ENCODE measurements around the gene EEF1AKMT4. TPM values are rescaled to one million over a fixed set of nuclear protein-coding genes. Genes with fewer than 3 reads are reported as not detected.

EEF1AKMT4 gene
- total RNA-seq: 16.6 and 19.6 TPM in 2 replicates

GRCh38 chr3:184249412-184250166 is at the start of gene EEF1AKMT4:
Gene EEF1AKMT4, plus strand, starts transcription at chr3:184249672. Its CDS starts 23 bp downstream, at chr3:184249695.

GRCh38 chr3:184229394-184230080 is 19.9 kb upstream of the EEF1AKMT4 start, which contains the start of gene VWA5B2:
Gene VWA5B2, plus strand, starts transcription at chr3:184229585. Its CDS starts 944 bp downstream, at chr3:184230529.

GRCh38 chr3:184248454-184249411 is 739 bp upstream of the EEF1AKMT4 start, which contains the start of gene ALG3:
Gene ALG3, minus strand, starts transcription at chr3:184248962. Its CDS starts 22 bp downstream, at chr3:184248940.

GRCh38 chr3:184261270-184261853 is 11.9 kb downstream of the EEF1AKMT4 start, which contains the start of gene CAMK2N2:
Gene CAMK2N2, minus strand, starts transcription at chr3:184261553. Its CDS starts 268 bp downstream, at chr3:184261285.

GRCh38 chr3:184275961-184276910 is 26.8 kb downstream of the EEF1AKMT4 start, which contains the start of gene ECE2:
Gene ECE2, plus strand, starts transcription at chr3:184276022. Its CDS starts 132 bp downstream, at chr3:184276154.

GRCh38 chr3:184298759-184299487 is 49.5 kb downstream of the EEF1AKMT4 start, which contains the start of gene PSMD2:
Gene PSMD2, plus strand, starts transcription at chr3:184299241. Its CDS starts 26 bp downstream, at chr3:184299267.

Other genes with a start within 250 kb of the EEF1AKMT4 start
- 19.2 and 23.5 TPM in 2 replicates for gene ABCC5, start 231.8 kb upstream of the EEF1AKMT4 start, total RNA-seq
- gene HTR3D, start 217.9 kb upstream of the EEF1AKMT4 start, total RNA-seq: not detected in 2 replicates
- not detected in 2 replicates for gene HTR3C, start 196.6 kb upstream of the EEF1AKMT4 start, total RNA-seq
- not detected in 2 replicates for gene HTR3E, start 152.6 kb upstream of the EEF1AKMT4 start, total RNA-seq
- 25.4 and 40.7 TPM in 2 replicates for gene EIF2B5, start 114.3 kb upstream of the EEF1AKMT4 start, total RNA-seq
- 21.9 and 30.9 TPM in 2 replicates for gene DVL3, start 94.3 kb upstream of the EEF1AKMT4 start, total RNA-seq
- gene AP2M1, start 74.8 kb upstream of the EEF1AKMT4 start, total RNA-seq: 249 and 343 TPM in 2 replicates
- 37.8 and 40.1 TPM in 2 replicates for gene ABCF3, start 63.5 kb upstream of the EEF1AKMT4 start, total RNA-seq
- not detected in 2 replicates for gene VWA5B2, start 20.1 kb upstream of the EEF1AKMT4 start, total RNA-seq
- gene ALG3, start 710 bp upstream of the EEF1AKMT4 start, total RNA-seq: 82.5 and 89.1 TPM in 2 replicates
- gene CAMK2N2, start 11.9 kb downstream of the EEF1AKMT4 start, total RNA-seq: 0.07 TPM in 1 of 2 replicates, not detected in the other
- not detected in 2 replicates for gene ECE2, start 26.4 kb downstream of the EEF1AKMT4 start, total RNA-seq
- 478 and 595 TPM in 2 replicates for gene PSMD2, start 49.6 kb downstream of the EEF1AKMT4 start, total RNA-seq
- 479 and 515 TPM in 2 replicates for gene EIF4G1, start 64.9 kb downstream of the EEF1AKMT4 start, total RNA-seq
- 24.9 and 36.7 TPM in 2 replicates for gene FAM131A, start 87.9 kb downstream of the EEF1AKMT4 start, total RNA-seq
- 6.4 and 7.9 TPM in 2 replicates for gene CLCN2, start 111.9 kb downstream of the EEF1AKMT4 start, total RNA-seq
- gene POLR2H, start 112.0 kb downstream of the EEF1AKMT4 start, total RNA-seq: 114 and 182 TPM in 2 replicates
- gene THPO, start 128.5 kb downstream of the EEF1AKMT4 start, total RNA-seq: not detected in 2 replicates
- gene CHRD, start 130.4 kb downstream of the EEF1AKMT4 start, total RNA-seq: not detected in 2 replicates